H1 (cell line): Measurements from ENCODE around the gene RNF114. TPM values are rescaled to one million over a fixed set of nuclear protein-coding genes. Genes with fewer than 3 reads are reported as not detected.

Experiments used
- CHD2 ChIP-seq: IDR thresholded peaks from 2 replicates; pipeline ENCODE4 v1.6.1; 2012; ENCODE audit warnings: low read length, improper control_type of control experiment
- GTF2F1 ChIP-seq: IDR thresholded peaks from 2 replicates; pipeline ENCODE4 v1.6.1; 2012; ENCODE audit warnings: low read depth, low read length, improper control_type of control experiment, borderline replicate concordance
- HDAC2 ChIP-seq, 2 experiments: fragments of 300-600 bp in 1 of 2; sonication (generic) in 1 of 2; IDR thresholded peaks; 2 replicates each; pipeline ENCODE4 v1.6.1; 2011 to 2012; ENCODE audit warnings: low read depth in 2 of 2, low read length in 2 of 2, mild to moderate bottlenecking in 2 of 2, moderate library complexity in 2 of 2, borderline replicate concordance in 1 of 2, inconsistent platforms in 1 of 2
- KDM5A ChIP-seq: fragments of 200-600 bp; IDR thresholded peaks from 2 replicates; pipeline ENCODE4 v1.7.1; 2012; ENCODE audit warnings: mild to moderate bottlenecking, low read length, inconsistent platforms, mixed read lengths
- RBBP5 ChIP-seq: IDR thresholded peaks from 2 replicates; pipeline ENCODE4 v1.7.1; 2012; ENCODE audit warnings: low read depth, mild to moderate bottlenecking, inconsistent platforms, low read length, moderate library complexity, borderline replicate concordance
- SIRT6 ChIP-seq: IDR thresholded peaks from one replicate; pipeline ENCODE4 v1.7.1; 2012; ENCODE audit warnings: low read length, inconsistent platforms
- SRF ChIP-seq: IDR thresholded peaks from 2 replicates; pipeline ENCODE4 v1.6.1; 2011; ENCODE audit warnings: mild to moderate bottlenecking, low read depth, low read length, moderate library complexity
- polyA plus RNA-seq, 7 experiments: library from polyadenylated mRNA; depleted of rRNA in 3 of 7; stranded (reverse) in 5 of 7; unstranded in 2 of 7; fragments of >200 nt in 5 of 7; fragments of 200-250 nt in 2 of 7; gene quantifications; 1 replicate in 5 of 7; 2 replicates in 1 of 7; 4 replicates in 1 of 7; pipeline versions ENCODE4 v1.2.1 to v1.2.3, GENCODE V29; 2011 to 2013; ENCODE audit warnings: missing spikeins in 2 of 7, mixed read lengths in 2 of 7
- total RNA-seq: library from RNA; stranded (reverse); fragmentation: NEBNext Ultra II Directional; extraction: Animal tissue kit (Norgen Biotek cat#: 25700); gene quantifications from 2 replicates; pipeline ENCODE4 v1.2.1, GENCODE V29; 2021

The RNF114 gene
- total and polyA plus RNA-seq, 2 of the 8 experiments (the other 6 are each of a cell fraction or from before 2014, with no cell fraction given): 81.7 to 89.9 TPM

DNA sequence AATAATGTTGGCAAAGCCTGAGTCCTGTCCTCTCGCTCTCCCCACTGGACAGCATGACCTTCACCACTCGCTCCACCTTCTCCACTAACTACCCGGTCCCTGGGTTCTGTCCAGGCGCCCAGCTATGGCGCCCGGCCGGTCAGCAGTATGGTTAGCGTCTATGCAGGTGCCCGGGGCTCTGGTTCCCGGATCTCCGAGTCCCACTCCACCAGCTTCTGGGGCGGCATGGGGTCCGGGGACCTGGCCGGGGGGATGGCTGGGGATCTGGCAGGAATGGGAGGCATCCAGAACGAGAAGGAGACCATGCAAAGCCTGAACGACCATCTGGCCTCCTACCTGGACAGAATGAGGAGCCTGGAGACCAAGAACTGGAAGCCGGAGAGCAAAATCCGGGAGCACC is 20.5 kb downstream of the RNF114 start (continued):
- TF ChIP-seq HDAC2 (IDR thresholded peaks at IDR 0.05; ENCODE audit: borderline replicate concordance in 1 of 2, low read depth in 2 of 2, low read length in 2 of 2) (no peak), SIRT6 (no peak), KDM5A (no peak), SRF (no peak), RBBP5 (no peak), CHD2 (no peak), GTF2F1 (no peak)
